ENCODE results near the gene TERT. TPM values are rescaled to one million over a fixed set of nuclear protein-coding genes. Genes with fewer than 3 reads are reported as not detected.

Gene TERT
- total RNA-seq, 1 experiment from 2014 or later: 6.1 TPM

- H3K27me3 Mint-ChIP-seq (ENCODE audit: insufficient read depth, unreplicated experiment): no peaks in the 10 kb centered on the region
- intact Hi-C loops (cut with micrococcal nuclease; ENCODE audit: unreplicated experiment): no loop called here
- ChIA-PET CTCF (no interaction called here), POLR2A (no interaction called here)
- no peaks in the 10 kb centered on the region for H3K9me3 Mint-ChIP-seq (ENCODE audit: unreplicated experiment)
- H3K4me1 ChIP-seq: peaks cover 7% of the 10 kb centered on the region
- H3K4me1 Mint-ChIP-seq (ENCODE audit: low read depth, unreplicated experiment): peaks cover 6% of the 10 kb centered on the region
- no peak overlapping the region for H3K4me3 ChIP-seq (ENCODE audit: low read depth, low read length)
- H3K9me3 ChIP-seq: no peaks in the 10 kb centered on the region
- peaks cover 11% of the 10 kb centered on the region for H3K36me3 Mint-ChIP-seq (ENCODE audit: insufficient read depth, unreplicated experiment)
- no peaks in the 10 kb centered on the region for H3K36me3 ChIP-seq (ENCODE audit: control insufficient read depth, insufficient read depth, low read length)
- DNase-seq: no peak
- H3K27ac Mint-ChIP-seq (ENCODE audit: unreplicated experiment): no peak overlapping the region
- BruUV-seq (replicated peaks): no TSS peak
- no peak for TF ChIP-seq CTCF (IDR thresholded peaks at IDR 0.05; ENCODE audit: insufficient read depth in 1 of 2, low read depth in 1 of 2, low read length in 1 of 2, severe bottlenecking in 1 of 2, unreplicated experiment in 1 of 2)
- H3K4me3 Mint-ChIP-seq (ENCODE audit: unreplicated experiment): no peak overlapping the region
- no peaks in the 10 kb centered on the region; the same call in 1 of the 2 replicates for H3K27me3 ChIP-seq (replicated peaks; ENCODE audit: control insufficient read depth, insufficient read depth, low read length)
These were observed 41.3 kb downstream of the TERT start for GRCh38 chr5:1253456-1254105.

- Mint-ChIP-seq H3K4me1 (ENCODE audit: low read depth, unreplicated experiment) (peaks cover 6% of the 10 kb centered on the region), H3K27ac (ENCODE audit: unreplicated experiment) (no peak overlapping the region), H3K27me3 (ENCODE audit: insufficient read depth, unreplicated experiment) (peaks cover 4% of the 10 kb centered on the region), H3K4me3 (ENCODE audit: unreplicated experiment) (no peak overlapping the region), H3K36me3 (ENCODE audit: insufficient read depth, unreplicated experiment) (peaks cover 6% of the 10 kb centered on the region), H3K9me3 (ENCODE audit: unreplicated experiment) (no peaks in the 10 kb centered on the region)
- H3K36me3 ChIP-seq (ENCODE audit: control insufficient read depth, insufficient read depth, low read length): no peaks in the 10 kb centered on the region
- no peak overlapping the region for H3K4me3 ChIP-seq (ENCODE audit: low read depth, low read length)
- H3K9me3 ChIP-seq: no peaks in the 10 kb centered on the region
- DNase-seq: no peak
- BruUV-seq (replicated peaks): no TSS peak
- H3K4me1 ChIP-seq: peaks cover 7% of the 10 kb centered on the region
- ChIA-PET POLR2A (no interaction called here), CTCF (no interaction called here)
- TF ChIP-seq CTCF (IDR thresholded peaks at IDR 0.05; ENCODE audit: insufficient read depth in 1 of 2, low read depth in 1 of 2, low read length in 1 of 2, severe bottlenecking in 1 of 2, unreplicated experiment in 1 of 2): no peak
- H3K27me3 ChIP-seq (replicated peaks; ENCODE audit: control insufficient read depth, insufficient read depth, low read length): no peaks in the 10 kb centered on the region; the same call in 1 of the 2 replicates
- intact Hi-C loops (cut with micrococcal nuclease; ENCODE audit: unreplicated experiment): no loop called here
These were observed 42.2 kb downstream of the TERT start for GRCh38 chr5:1252681-1253080.

GRCh38 chr5:1251678-1252580 is 42.9 kb downstream of the TERT start:
- DNase-seq: peak; percentile 53 to 88
- BruUV-seq (replicated peaks): no TSS peak
- no peaks in the 10 kb centered on the region for H3K9me3 ChIP-seq
- CTCF ChIA-PET: no interaction called here
- no peaks in the 10 kb centered on the region for H3K36me3 ChIP-seq (ENCODE audit: control insufficient read depth, insufficient read depth, low read length)
- peak overlapping the region; percentile 65 for H3K4me3 Mint-ChIP-seq (ENCODE audit: unreplicated experiment)
- H3K4me3 ChIP-seq (ENCODE audit: low read depth, low read length): peak overlapping the region; percentile 5
- POLR2A ChIA-PET: no interaction called here
- H3K27me3 Mint-ChIP-seq (ENCODE audit: insufficient read depth, unreplicated experiment): peaks cover 4% of the 10 kb centered on the region
- no peaks in the 10 kb centered on the region for H3K36me3 Mint-ChIP-seq (ENCODE audit: insufficient read depth, unreplicated experiment)
- no peaks in the 10 kb centered on the region for H3K9me3 Mint-ChIP-seq (ENCODE audit: unreplicated experiment)
- TF ChIP-seq CTCF (IDR thresholded peaks at IDR 0.05; ENCODE audit: insufficient read depth in 1 of 2, low read depth in 1 of 2, low read length in 1 of 2, severe bottlenecking in 1 of 2, unreplicated experiment in 1 of 2): no peak
- H3K4me1 ChIP-seq: peaks cover 7% of the 10 kb centered on the region
- H3K4me1 Mint-ChIP-seq (ENCODE audit: low read depth, unreplicated experiment): peaks cover 6% of the 10 kb centered on the region
- peak overlapping the region; percentile 45 for H3K27ac Mint-ChIP-seq (ENCODE audit: unreplicated experiment)
- intact Hi-C loops (cut with micrococcal nuclease; ENCODE audit: unreplicated experiment): no loop called here
- no peaks in the 10 kb centered on the region; the same call in 1 of the 2 replicates for H3K27me3 ChIP-seq (replicated peaks; ENCODE audit: control insufficient read depth, insufficient read depth, low read length)

Measured in Caco-2 (cell line).